HepG2 (cell line): ENCODE measurements around the gene SELENOM. TPM values are rescaled to one million over a fixed set of nuclear protein-coding genes. Genes with fewer than 3 reads are reported as not detected.

ENCODE experiments used
- HNF4A ChIP-seq: sonication (generic); formaldehyde crosslinking; IDR thresholded peaks from 2 replicates; pipeline ENCODE4 v1.4.0; 2020; ENCODE audit warnings: missing genetic modification reagents
- JUND ChIP-seq: sonication (generic); formaldehyde crosslinking; IDR thresholded peaks from 2 replicates; pipeline ENCODE4 v1.8.0; 2022; ENCODE audit warnings: mild to moderate bottlenecking, missing genetic modification reagents
- MBD4 ChIP-seq: IDR thresholded peaks from 2 replicates; pipeline ENCODE4 v1.6.1; 2012; ENCODE audit warnings: low read length, inconsistent platforms, borderline replicate concordance
- NFYB ChIP-seq: sonication (generic); formaldehyde crosslinking; IDR thresholded peaks from 2 replicates; pipeline ENCODE4 v1.4.0; 2020; ENCODE audit warnings: missing genetic modification reagents
- PAWR ChIP-seq: sonication (generic); formaldehyde crosslinking; IDR thresholded peaks from 2 replicates; pipeline ENCODE4 v1.4.0; 2020; ENCODE audit warnings: missing genetic modification reagents, mild to moderate bottlenecking, borderline replicate concordance
- PCBP2 ChIP-seq: fragments of 200-400 bp; formaldehyde crosslinking; optimal IDR thresholded peaks from 2 replicates; pipeline ENCODE3; 2018; ENCODE audit warnings: low read length, low read depth; ENCODE audit not compliant: poor library complexity, severe bottlenecking
- POLR2A ChIP-seq, 2 experiments: IDR thresholded peaks; 2 replicates each; pipeline ENCODE4 v1.6.1; 2011; ENCODE audit warnings: low read depth in 2 of 2, low read length in 2 of 2, mild to moderate bottlenecking in 1 of 2, moderate library complexity in 1 of 2; ENCODE audit not compliant: insufficient read depth in 1 of 2
- SRSF1 ChIP-seq: fragments of 200-400 bp; formaldehyde crosslinking; optimal IDR thresholded peaks from 2 replicates; pipeline ENCODE3; 2017; ENCODE audit warnings: mild to moderate bottlenecking, low read depth, low read length, moderate library complexity
- SSRP1 ChIP-seq: IDR thresholded peaks from 2 replicates; pipeline ENCODE4 v1.6.1; 2016; ENCODE audit warnings: control low read depth
- SYNCRIP ChIP-seq: fragments of 200-400 bp; formaldehyde crosslinking; IDR thresholded peaks from 2 replicates; pipeline ENCODE4 v1.6.1; 2018; ENCODE audit warnings: mild to moderate bottlenecking, low read depth, low read length; ENCODE audit not compliant: insufficient read depth
- YEATS4 ChIP-seq: sonication (generic); formaldehyde crosslinking; IDR thresholded peaks from 2 replicates; pipeline ENCODE4 v1.4.0; 2020; ENCODE audit warnings: missing genetic modification reagents, borderline replicate concordance
- ZNF12 ChIP-seq: sonication (generic); formaldehyde crosslinking; IDR thresholded peaks from 2 replicates; pipeline ENCODE4 v1.5.0; 2020; ENCODE audit warnings: missing genetic modification reagents
- ZNF180 ChIP-seq: sonication (generic); formaldehyde crosslinking; IDR thresholded peaks from 2 replicates; pipeline ENCODE4 v1.4.0; 2020; ENCODE audit warnings: low read depth, missing genetic modification reagents, borderline replicate concordance
- ZNF484 ChIP-seq: sonication (generic); formaldehyde crosslinking; IDR thresholded peaks from 2 replicates; pipeline ENCODE4 v1.5.1; 2020; ENCODE audit warnings: mild to moderate bottlenecking, low read depth, missing genetic modification reagents, borderline replicate concordance
- ZNF543 ChIP-seq: sonication (generic); formaldehyde crosslinking; IDR thresholded peaks from 2 replicates; pipeline ENCODE4 v1.4.0; 2020; ENCODE audit warnings: mild to moderate bottlenecking, missing genetic modification reagents
- ZNF556 ChIP-seq: sonication (generic); formaldehyde crosslinking; IDR thresholded peaks from 2 replicates; pipeline ENCODE4 v1.4.0; 2020; ENCODE audit warnings: mild to moderate bottlenecking, missing genetic modification reagents, borderline replicate concordance
- polyA plus RNA-seq, 8 experiments: library from polyadenylated mRNA; depleted of rRNA in 3 of 8; stranded (reverse) in 7 of 8; unstranded in 1 of 8; fragments of >200 nt; fragmentation: Illumina TruSeq in 4 of 8; extraction: Trizol in 4 of 8; gene quantifications; 2 replicates each; pipeline versions ENCODE4 v1.2.1 to v1.2.3, GENCODE V29; 2011 to 2016; ENCODE audit warnings: low read depth in 4 of 8, missing spikeins in 1 of 8, mixed read lengths in 1 of 8; ENCODE audit not compliant: insufficient read depth in 1 of 8
- total RNA-seq, 5 experiments: library from RNA; depleted of rRNA; stranded (reverse); fragments of >200 nt; fragmentation: Illumina TruSeq; extraction: Trizol; gene quantifications; 2 replicates each; pipeline ENCODE4 v1.2.3, GENCODE V29; 2016; ENCODE audit warnings: low read depth in 1 of 5
- TF ChIP-seq, protein P1 (sequence below): sonication (generic); formaldehyde crosslinking; IDR thresholded peaks from 2 replicates; pipeline ENCODE4 v1.5.1; 2020; ENCODE audit warnings: mild to moderate bottlenecking, missing genetic modification reagents, moderate library complexity
- TF ChIP-seq, protein P2 (sequence below): sonication (generic); formaldehyde crosslinking; IDR thresholded peaks from 2 replicates; pipeline ENCODE4 v1.8.1; 2023; ENCODE audit warnings: missing genetic modification reagents, mild to moderate bottlenecking, borderline replicate concordance
- TF ChIP-seq, protein P3 (sequence below): sonication (generic); formaldehyde crosslinking; IDR thresholded peaks from 2 replicates; pipeline ENCODE4 v1.5.0; 2020; ENCODE audit warnings: mild to moderate bottlenecking, missing genetic modification reagents
- TF ChIP-seq, protein P4 (sequence below): sonication (generic); formaldehyde crosslinking; IDR thresholded peaks from 2 replicates; pipeline ENCODE4 v1.4.0; 2020; ENCODE audit warnings: missing genetic modification reagents, borderline replicate concordance
- TF ChIP-seq, protein P5 (sequence below): sonication (generic); formaldehyde crosslinking; IDR thresholded peaks from 2 replicates; pipeline ENCODE4 v1.4.0; 2020; ENCODE audit warnings: mild to moderate bottlenecking, missing genetic modification reagents

The SELENOM gene
- total and polyA plus RNA-seq, 2 of the 13 experiments (the other 11 are each of a cell fraction or from before 2014, with no cell fraction given): 4.1 to 4.3 TPM

DNA sequence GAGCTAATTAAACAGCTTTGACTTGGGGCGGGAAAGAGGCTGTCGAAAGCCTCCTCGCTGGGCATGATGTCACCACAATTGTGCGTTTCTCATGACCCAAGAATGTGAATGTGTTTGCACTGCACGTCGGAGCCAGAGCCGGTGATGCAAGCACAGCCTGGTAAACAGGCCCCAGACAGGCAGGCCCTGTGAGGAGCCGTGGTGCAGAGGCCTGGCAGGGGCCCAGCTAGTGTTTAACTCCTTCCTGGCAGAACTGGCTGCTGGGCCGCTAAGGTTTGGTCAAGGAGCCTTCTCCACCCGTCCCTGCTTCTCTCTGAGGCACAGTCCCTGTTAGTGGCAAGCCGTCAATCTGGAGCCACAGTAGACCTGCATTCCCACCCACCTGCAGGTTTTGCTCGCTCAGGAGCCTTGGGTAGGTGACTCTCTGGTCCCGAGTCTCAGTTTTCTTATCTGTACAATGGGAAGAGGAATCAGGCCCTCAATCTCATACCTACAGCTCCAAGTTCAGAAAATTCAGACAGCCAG is 51.7 kb downstream of the SELENOM start (continued):
- TF ChIP-seq SYNCRIP (no peak), ZNF12 (CRISPR knock-in tag) (peak; percentile 34; the same call in 1 of the 2 replicates), ZNF543 (CRISPR knock-in tag) (peak; percentile 28; the same call in 1 of the 2 replicates), SRSF1 (no peak), NFYB (CRISPR knock-in tag) (no peak; the same call in 1 of the 2 replicates), PCBP2 (no peak), PAWR (no peak), JUND (CRISPR knock-in tag) (peak; percentile 98), MBD4 (no peak), ZNF484 (CRISPR knock-in tag) (no peak), ZNF556 (CRISPR knock-in tag) (peak; percentile 94; the same call in 1 of the 2 replicates), HNF4A (CRISPR knock-in tag) (peak; percentile 73), YEATS4 (CRISPR knock-in tag) (no peak; the same call in 1 of the 2 replicates), ZNF180 (CRISPR knock-in tag) (no peak), POLR2A (IDR thresholded peaks at IDR 0.05; ENCODE audit: insufficient read depth in 1 of 2, low read depth in 2 of 2, low read length in 2 of 2) (no peak), SSRP1 (no peak)
- TF ChIP-seq, protein P1, sequence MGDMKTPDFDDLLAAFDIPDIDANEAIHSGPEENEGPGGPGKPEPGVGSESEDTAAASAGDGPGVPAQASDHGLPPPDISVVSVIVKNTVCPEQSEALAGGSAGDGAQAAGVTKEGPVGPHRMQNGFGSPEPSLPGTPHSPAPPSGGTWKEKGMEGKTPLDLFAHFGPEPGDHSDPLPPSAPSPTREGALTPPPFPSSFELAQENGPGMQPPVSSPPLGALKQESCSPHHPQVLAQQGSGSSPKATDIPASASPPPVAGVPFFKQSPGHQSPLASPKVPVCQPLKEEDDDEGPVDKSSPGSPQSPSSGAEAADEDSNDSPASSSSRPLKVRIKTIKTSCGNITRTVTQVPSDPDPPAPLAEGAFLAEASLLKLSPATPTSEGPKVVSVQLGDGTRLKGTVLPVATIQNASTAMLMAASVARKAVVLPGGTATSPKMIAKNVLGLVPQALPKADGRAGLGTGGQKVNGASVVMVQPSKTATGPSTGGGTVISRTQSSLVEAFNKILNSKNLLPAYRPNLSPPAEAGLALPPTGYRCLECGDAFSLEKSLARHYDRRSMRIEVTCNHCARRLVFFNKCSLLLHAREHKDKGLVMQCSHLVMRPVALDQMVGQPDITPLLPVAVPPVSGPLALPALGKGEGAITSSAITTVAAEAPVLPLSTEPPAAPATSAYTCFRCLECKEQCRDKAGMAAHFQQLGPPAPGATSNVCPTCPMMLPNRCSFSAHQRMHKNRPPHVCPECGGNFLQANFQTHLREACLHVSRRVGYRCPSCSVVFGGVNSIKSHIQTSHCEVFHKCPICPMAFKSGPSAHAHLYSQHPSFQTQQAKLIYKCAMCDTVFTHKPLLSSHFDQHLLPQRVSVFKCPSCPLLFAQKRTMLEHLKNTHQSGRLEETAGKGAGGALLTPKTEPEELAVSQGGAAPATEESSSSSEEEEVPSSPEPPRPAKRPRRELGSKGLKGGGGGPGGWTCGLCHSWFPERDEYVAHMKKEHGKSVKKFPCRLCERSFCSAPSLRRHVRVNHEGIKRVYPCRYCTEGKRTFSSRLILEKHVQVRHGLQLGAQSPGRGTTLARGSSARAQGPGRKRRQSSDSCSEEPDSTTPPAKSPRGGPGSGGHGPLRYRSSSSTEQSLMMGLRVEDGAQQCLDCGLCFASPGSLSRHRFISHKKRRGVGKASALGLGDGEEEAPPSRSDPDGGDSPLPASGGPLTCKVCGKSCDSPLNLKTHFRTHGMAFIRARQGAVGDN: peak; percentile 98
- TF ChIP-seq, protein P2, sequence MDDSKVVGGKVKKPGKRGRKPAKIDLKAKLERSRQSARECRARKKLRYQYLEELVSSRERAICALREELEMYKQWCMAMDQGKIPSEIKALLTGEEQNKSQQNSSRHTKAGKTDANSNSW (CRISPR knock-in tag): no peak
- TF ChIP-seq, protein P3, sequence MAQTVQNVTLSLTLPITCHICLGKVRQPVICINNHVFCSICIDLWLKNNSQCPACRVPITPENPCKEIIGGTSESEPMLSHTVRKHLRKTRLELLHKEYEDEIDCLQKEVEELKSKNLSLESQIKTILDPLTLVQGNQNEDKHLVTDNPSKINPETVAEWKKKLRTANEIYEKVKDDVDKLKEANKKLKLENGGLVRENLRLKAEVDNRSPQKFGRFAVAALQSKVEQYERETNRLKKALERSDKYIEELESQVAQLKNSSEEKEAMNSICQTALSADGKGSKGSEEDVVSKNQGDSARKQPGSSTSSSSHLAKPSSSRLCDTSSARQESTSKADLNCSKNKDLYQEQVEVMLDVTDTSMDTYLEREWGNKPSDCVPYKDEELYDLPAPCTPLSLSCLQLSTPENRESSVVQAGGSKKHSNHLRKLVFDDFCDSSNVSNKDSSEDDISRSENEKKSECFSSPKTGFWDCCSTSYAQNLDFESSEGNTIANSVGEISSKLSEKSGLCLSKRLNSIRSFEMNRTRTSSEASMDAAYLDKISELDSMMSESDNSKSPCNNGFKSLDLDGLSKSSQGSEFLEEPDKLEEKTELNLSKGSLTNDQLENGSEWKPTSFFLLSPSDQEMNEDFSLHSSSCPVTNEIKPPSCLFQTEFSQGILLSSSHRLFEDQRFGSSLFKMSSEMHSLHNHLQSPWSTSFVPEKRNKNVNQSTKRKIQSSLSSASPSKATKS: no peak
- TF ChIP-seq, protein P4, sequence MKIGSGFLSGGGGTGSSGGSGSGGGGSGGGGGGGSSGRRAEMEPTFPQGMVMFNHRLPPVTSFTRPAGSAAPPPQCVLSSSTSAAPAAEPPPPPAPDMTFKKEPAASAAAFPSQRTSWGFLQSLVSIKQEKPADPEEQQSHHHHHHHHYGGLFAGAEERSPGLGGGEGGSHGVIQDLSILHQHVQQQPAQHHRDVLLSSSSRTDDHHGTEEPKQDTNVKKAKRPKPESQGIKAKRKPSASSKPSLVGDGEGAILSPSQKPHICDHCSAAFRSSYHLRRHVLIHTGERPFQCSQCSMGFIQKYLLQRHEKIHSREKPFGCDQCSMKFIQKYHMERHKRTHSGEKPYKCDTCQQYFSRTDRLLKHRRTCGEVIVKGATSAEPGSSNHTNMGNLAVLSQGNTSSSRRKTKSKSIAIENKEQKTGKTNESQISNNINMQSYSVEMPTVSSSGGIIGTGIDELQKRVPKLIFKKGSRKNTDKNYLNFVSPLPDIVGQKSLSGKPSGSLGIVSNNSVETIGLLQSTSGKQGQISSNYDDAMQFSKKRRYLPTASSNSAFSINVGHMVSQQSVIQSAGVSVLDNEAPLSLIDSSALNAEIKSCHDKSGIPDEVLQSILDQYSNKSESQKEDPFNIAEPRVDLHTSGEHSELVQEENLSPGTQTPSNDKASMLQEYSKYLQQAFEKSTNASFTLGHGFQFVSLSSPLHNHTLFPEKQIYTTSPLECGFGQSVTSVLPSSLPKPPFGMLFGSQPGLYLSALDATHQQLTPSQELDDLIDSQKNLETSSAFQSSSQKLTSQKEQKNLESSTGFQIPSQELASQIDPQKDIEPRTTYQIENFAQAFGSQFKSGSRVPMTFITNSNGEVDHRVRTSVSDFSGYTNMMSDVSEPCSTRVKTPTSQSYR: 0 out of 2 replicates have a peak, but pooled peaks have one; percentile 43
- TF ChIP-seq, protein P5, sequence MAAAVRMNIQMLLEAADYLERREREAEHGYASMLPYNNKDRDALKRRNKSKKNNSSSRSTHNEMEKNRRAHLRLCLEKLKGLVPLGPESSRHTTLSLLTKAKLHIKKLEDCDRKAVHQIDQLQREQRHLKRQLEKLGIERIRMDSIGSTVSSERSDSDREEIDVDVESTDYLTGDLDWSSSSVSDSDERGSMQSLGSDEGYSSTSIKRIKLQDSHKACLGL (CRISPR knock-in tag): no peak
